ENCODE data around the gene OR2T5. TPM values are rescaled to one million over a fixed set of nuclear protein-coding genes. Genes with fewer than 3 reads are reported as not detected.
"Not testable (repeated sequence)": the region's sequence is repeated elsewhere in the genome, so short reads cannot be mapped to it uniquely, and the experiment has no call there.

The OR2T5 gene
- total RNA-seq, 2 donors from 2014 or later, result not detected

DNA sequence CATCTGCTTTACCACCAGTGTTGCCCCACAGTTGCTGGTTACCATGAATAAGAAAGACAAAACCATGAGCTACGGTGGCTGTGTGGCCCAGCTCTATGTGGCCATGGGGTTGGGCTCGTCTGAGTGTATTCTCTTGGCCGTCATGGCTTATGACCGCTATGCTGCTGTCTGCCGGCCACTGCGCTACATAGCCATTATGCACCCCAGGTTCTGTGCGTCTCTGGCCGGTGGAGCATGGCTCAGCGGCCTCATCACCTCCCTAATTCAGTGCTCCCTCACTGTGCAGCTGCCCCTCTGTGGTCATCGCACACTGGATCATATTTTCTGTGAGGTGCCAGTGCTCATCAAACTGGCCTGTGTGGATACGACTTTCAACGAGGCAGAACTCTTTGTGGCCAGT lies 33.5 kb downstream of the OR2T5 start:
- Histone ChIP-seq H3K27ac (no peak overlapping the region), H3K27me3 (replicated peaks; ENCODE audit: insufficient read depth) (no peaks in the 10 kb centered on the region), H3K9me3 (no peaks in the 10 kb centered on the region), H3K4me3 (no peak overlapping the region), H3K4me1 (ENCODE audit: control insufficient read depth in 1 of 2, low read depth in 2 of 2) (no peaks in the 10 kb centered on the region), H3K36me3 (no peaks in the 10 kb centered on the region)
- no peak for DNase-seq (ENCODE audit: low spot score)
- TF ChIP-seq, protein P1, sequence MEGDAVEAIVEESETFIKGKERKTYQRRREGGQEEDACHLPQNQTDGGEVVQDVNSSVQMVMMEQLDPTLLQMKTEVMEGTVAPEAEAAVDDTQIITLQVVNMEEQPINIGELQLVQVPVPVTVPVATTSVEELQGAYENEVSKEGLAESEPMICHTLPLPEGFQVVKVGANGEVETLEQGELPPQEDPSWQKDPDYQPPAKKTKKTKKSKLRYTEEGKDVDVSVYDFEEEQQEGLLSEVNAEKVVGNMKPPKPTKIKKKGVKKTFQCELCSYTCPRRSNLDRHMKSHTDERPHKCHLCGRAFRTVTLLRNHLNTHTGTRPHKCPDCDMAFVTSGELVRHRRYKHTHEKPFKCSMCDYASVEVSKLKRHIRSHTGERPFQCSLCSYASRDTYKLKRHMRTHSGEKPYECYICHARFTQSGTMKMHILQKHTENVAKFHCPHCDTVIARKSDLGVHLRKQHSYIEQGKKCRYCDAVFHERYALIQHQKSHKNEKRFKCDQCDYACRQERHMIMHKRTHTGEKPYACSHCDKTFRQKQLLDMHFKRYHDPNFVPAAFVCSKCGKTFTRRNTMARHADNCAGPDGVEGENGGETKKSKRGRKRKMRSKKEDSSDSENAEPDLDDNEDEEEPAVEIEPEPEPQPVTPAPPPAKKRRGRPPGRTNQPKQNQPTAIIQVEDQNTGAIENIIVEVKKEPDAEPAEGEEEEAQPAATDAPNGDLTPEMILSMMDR (IDR thresholded peaks at IDR 0.05), result no peak
- no peak for ATAC-seq (ENCODE audit: insufficient number of reproducible peaks, low FRiP score, low read depth)

DNA sequence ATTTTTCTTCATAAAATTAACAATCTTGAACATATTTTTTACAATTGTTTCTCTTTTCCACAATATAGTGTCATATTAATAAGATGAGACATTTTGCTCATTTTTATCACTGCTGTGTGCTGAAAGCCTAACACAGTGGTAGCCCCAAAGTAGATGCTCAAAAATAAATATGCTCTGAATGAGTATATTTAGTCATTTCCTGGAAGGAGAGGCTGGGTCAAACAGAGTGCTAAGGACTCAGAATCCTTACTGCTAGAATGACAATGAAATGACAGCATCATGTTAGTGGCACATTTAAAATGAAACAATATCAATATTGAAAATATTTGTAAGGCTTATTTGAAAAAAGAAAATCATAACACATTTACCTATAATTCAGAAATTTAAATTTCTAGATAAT lies 49.1 kb downstream of the OR2T5 start:
- H3K4me3 ChIP-seq; H3K4me1 ChIP-seq (ENCODE audit: control insufficient read depth in 1 of 2, low read depth in 2 of 2); H3K27ac ChIP-seq; H3K9me3 ChIP-seq; H3K27me3 ChIP-seq (replicated peaks; ENCODE audit: insufficient read depth); DNase-seq (ENCODE audit: low spot score); H3K36me3 ChIP-seq; ATAC-seq (ENCODE audit: insufficient number of reproducible peaks, low FRiP score, low read depth): not testable (repeated sequence)

Other genes starting within 250 kb of the OR2T5 start
- gene OR2T33, start 210.6 kb upstream of the OR2T5 start, total RNA-seq, result not detected
- gene OR2T12, start 185.2 kb upstream of the OR2T5 start, total RNA-seq, result not detected
- not detected for gene OR2M7, start 164.0 kb upstream of the OR2T5 start, total RNA-seq
- not detected for gene OR14C36, start 139.8 kb upstream of the OR2T5 start, total RNA-seq
- gene OR2T4, start 126.9 kb upstream of the OR2T5 start, total RNA-seq, result not detected
- gene OR2T6, start 112.8 kb upstream of the OR2T5 start, total RNA-seq, result not detected
- gene OR2T1, start 85.5 kb upstream of the OR2T5 start, total RNA-seq, result not detected
- gene OR2T2, start 43.0 kb upstream of the OR2T5 start, total RNA-seq, result not detected
- gene OR2T3, start 15.2 kb upstream of the OR2T5 start, total RNA-seq, result not detected
- not detected for gene OR2G6, start 19.5 kb downstream of the OR2T5 start, total RNA-seq
- gene OR2T29, start 74.2 kb downstream of the OR2T5 start, total RNA-seq, result not detected
- not detected for gene OR2T34, start 86.2 kb downstream of the OR2T5 start, total RNA-seq
- not detected for gene OR2T10, start 109.1 kb downstream of the OR2T5 start, total RNA-seq
- not detected for gene OR2T11, start 146.5 kb downstream of the OR2T5 start, total RNA-seq
- not detected for gene OR2T35, start 156.7 kb downstream of the OR2T5 start, total RNA-seq
- gene OR2T27, start 166.9 kb downstream of the OR2T5 start, total RNA-seq, result not detected
- gene OR14I1, start 214.2 kb downstream of the OR2T5 start, total RNA-seq, result not detected